ENCODE measurements around the gene PLEKHH3. TPM values are rescaled to one million over a fixed set of nuclear protein-coding genes. Genes with fewer than 3 reads are reported as not detected.
A peak's percentile ranks its signal among the peaks of the same experiment; 100 is the strongest.

Gene PLEKHH3
- total RNA-seq, 1 experiment from 2014 or later: 32.2 TPM

DNA sequence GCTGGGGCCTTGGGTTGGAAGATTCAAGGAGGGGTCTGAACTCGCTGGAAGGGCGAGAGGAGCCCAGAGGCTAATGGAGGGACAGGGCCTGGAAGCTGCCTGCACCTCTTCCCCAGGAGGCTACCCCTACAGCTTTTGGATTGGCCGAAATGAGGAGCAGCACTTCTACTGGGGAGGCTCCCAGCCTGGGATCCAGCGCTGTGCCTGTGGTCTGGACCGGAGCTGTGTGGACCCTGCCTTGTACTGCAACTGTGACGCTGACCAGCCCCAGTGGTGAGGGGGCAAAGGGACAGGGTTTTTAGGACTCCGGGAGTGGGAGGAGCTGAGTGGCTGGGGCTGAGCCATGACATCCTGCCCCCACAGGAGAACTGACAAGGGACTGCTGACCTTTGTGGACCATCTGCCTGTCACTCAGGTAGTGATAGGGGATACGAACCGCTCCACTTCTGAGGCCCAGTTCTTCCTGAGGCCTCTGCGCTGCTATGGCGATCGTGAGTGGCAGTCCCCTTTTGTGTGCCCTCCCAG is 14.3 kb upstream of the PLEKHH3 start:
- ChIA-PET POLR2A (no interaction called here), CTCF (no interaction called here)
- TF ChIP-seq POLR2AphosphoS5 (IDR thresholded peaks at IDR 0.05; ENCODE audit: low read depth, low read length): no peak
- TF ChIP-seq, protein P1, sequence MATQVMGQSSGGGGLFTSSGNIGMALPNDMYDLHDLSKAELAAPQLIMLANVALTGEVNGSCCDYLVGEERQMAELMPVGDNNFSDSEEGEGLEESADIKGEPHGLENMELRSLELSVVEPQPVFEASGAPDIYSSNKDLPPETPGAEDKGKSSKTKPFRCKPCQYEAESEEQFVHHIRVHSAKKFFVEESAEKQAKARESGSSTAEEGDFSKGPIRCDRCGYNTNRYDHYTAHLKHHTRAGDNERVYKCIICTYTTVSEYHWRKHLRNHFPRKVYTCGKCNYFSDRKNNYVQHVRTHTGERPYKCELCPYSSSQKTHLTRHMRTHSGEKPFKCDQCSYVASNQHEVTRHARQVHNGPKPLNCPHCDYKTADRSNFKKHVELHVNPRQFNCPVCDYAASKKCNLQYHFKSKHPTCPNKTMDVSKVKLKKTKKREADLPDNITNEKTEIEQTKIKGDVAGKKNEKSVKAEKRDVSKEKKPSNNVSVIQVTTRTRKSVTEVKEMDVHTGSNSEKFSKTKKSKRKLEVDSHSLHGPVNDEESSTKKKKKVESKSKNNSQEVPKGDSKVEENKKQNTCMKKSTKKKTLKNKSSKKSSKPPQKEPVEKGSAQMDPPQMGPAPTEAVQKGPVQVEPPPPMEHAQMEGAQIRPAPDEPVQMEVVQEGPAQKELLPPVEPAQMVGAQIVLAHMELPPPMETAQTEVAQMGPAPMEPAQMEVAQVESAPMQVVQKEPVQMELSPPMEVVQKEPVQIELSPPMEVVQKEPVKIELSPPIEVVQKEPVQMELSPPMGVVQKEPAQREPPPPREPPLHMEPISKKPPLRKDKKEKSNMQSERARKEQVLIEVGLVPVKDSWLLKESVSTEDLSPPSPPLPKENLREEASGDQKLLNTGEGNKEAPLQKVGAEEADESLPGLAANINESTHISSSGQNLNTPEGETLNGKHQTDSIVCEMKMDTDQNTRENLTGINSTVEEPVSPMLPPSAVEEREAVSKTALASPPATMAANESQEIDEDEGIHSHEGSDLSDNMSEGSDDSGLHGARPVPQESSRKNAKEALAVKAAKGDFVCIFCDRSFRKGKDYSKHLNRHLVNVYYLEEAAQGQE (IDR thresholded peaks at IDR 0.05; ENCODE audit: insufficient read depth in 1 of 2, low read depth in 2 of 2, low read length in 1 of 2): no peak
- TF ChIP-seq, protein P2, sequence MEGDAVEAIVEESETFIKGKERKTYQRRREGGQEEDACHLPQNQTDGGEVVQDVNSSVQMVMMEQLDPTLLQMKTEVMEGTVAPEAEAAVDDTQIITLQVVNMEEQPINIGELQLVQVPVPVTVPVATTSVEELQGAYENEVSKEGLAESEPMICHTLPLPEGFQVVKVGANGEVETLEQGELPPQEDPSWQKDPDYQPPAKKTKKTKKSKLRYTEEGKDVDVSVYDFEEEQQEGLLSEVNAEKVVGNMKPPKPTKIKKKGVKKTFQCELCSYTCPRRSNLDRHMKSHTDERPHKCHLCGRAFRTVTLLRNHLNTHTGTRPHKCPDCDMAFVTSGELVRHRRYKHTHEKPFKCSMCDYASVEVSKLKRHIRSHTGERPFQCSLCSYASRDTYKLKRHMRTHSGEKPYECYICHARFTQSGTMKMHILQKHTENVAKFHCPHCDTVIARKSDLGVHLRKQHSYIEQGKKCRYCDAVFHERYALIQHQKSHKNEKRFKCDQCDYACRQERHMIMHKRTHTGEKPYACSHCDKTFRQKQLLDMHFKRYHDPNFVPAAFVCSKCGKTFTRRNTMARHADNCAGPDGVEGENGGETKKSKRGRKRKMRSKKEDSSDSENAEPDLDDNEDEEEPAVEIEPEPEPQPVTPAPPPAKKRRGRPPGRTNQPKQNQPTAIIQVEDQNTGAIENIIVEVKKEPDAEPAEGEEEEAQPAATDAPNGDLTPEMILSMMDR (IDR thresholded peaks at IDR 0.05): no peak
- TF ChIP-seq TCF7L2 (IDR thresholded peaks at IDR 0.05; ENCODE audit: low read depth, low read length): no peak
- no peak for TF ChIP-seq SIN3A (IDR thresholded peaks at IDR 0.05; ENCODE audit: borderline replicate concordance, insufficient read depth, low read depth, low read length)
- DNase-seq (ENCODE audit: low read depth, low spot score) (no peak), ATAC-seq (0 out of 2 replicates have a peak, but pooled peaks have one; percentile 21)
- no peaks in the 10 kb centered on the region for H3K27me3 ChIP-seq (ENCODE audit: control insufficient read depth, insufficient read depth, low read length)
- in situ Hi-C loops (cut with HindIII; ENCODE audit: low pct_unique_long_range_greater_than_20kb, low sequenced_read_pairs): no loop called here
- no peaks in the 10 kb centered on the region for H3K4me1 ChIP-seq (ENCODE audit: control insufficient read depth, insufficient read depth, low read length)
- H3K9me3 ChIP-seq (ENCODE audit: control insufficient read depth, insufficient read depth, low read depth, low read length): no peaks in the 10 kb centered on the region
- no peaks in the 10 kb centered on the region for H3K36me3 ChIP-seq (ENCODE audit: control insufficient read depth, insufficient read depth, low read length)
- BruUV-seq (replicated peaks): no TSS peak
- intact Hi-C loops (cut with micrococcal nuclease; ENCODE audit: unreplicated experiment): no loop called here
- no peak overlapping the region for H3K4me3 ChIP-seq (ENCODE audit: low read depth in 2 of 2, low read length in 2 of 2)
- no peak overlapping the region for H3K27ac ChIP-seq (ENCODE audit: low read length)

DNA sequence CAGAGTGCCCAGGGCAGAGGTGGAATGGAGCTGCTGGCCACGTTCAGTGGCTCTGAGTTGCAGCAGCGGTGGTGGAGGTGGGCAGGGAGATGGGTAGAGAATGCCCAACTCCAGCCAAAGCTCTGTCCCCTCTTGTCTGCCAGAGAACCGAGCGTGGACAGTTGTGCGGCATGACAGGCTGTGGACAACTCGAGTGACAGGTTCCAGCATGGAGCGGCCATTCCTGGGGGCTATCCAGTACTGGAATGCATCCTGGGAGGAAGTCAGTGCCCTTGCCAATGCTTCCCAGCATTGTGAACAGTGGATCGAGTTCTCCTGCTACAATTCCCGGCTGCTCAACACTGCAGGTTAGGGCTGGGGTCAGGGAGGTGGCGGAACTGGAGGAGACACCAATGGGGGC is 13.8 kb upstream of the PLEKHH3 start:
- in situ Hi-C loops (cut with HindIII; ENCODE audit: low pct_unique_long_range_greater_than_20kb, low sequenced_read_pairs): no loop called here
- H3K36me3 ChIP-seq (ENCODE audit: control insufficient read depth, insufficient read depth, low read length): no peaks in the 10 kb centered on the region
- CTCF ChIA-PET: no interaction called here
- BruUV-seq (replicated peaks): no TSS peak
- H3K4me1 ChIP-seq (ENCODE audit: control insufficient read depth, insufficient read depth, low read length): no peaks in the 10 kb centered on the region
- ATAC-seq: no peak
- no peak overlapping the region for H3K4me3 ChIP-seq (ENCODE audit: low read depth in 2 of 2, low read length in 2 of 2)
- H3K27me3 ChIP-seq (ENCODE audit: control insufficient read depth, insufficient read depth, low read length): no peaks in the 10 kb centered on the region
- POLR2A ChIA-PET: no interaction called here
- TF ChIP-seq TCF7L2 (IDR thresholded peaks at IDR 0.05; ENCODE audit: low read depth, low read length) (no peak), POLR2AphosphoS5 (IDR thresholded peaks at IDR 0.05; ENCODE audit: low read depth, low read length) (no peak), SIN3A (IDR thresholded peaks at IDR 0.05; ENCODE audit: borderline replicate concordance, insufficient read depth, low read depth, low read length) (no peak)
- TF ChIP-seq, protein P1 (IDR thresholded peaks at IDR 0.05; ENCODE audit: insufficient read depth in 1 of 2, low read depth in 2 of 2, low read length in 1 of 2): no peak
- TF ChIP-seq, protein P2 (IDR thresholded peaks at IDR 0.05): no peak
- intact Hi-C loops (cut with micrococcal nuclease; ENCODE audit: unreplicated experiment): no loop called here
- no peaks in the 10 kb centered on the region for H3K9me3 ChIP-seq (ENCODE audit: control insufficient read depth, insufficient read depth, low read depth, low read length)
- no peak for DNase-seq (ENCODE audit: low read depth, low spot score)
- H3K27ac ChIP-seq (ENCODE audit: low read length): no peak overlapping the region
